AG04450 (cell line): ENCODE data around the gene OR10J5. TPM values are rescaled to one million over a fixed set of nuclear protein-coding genes. Genes with fewer than 3 reads are reported as not detected.

ENCODE experiments used
- CTCF ChIA-PET: fragments of 300-600, 350-600 bp; formaldehyde crosslinking; extraction: SDS; loops from one replicate; lab custom pipeline; 2022; ENCODE audit warnings: antibody characterized with exemption, inconsistent platforms; lab: Charles Lee
- POLR2A ChIA-PET: fragments of 350-600 bp; formaldehyde crosslinking; extraction: SDS; loops from one replicate; lab custom pipeline; 2021; ENCODE audit warnings: antibody characterized with exemption, inconsistent platforms; lab: Yijun Ruan, JAX
- DNase-seq: peaks from one replicate; pipeline ENCODE4 v3.0.0-alpha.2; 2011; ENCODE audit warnings: low read depth, low spot score
- H3K27ac ChIP-seq: one replicate; pipeline ENCODE4 v1.5.1; 2012; ENCODE audit warnings: low read depth, low read length, control low read depth
- H3K27me3 ChIP-seq: one replicate; pipeline ENCODE4 v1.6.0; 2012; ENCODE audit warnings: low read length; ENCODE audit not compliant: control insufficient read depth, insufficient read depth
- H3K4me3 ChIP-seq: 2 replicates; pipeline ENCODE4 v1.5.1; 2011; ENCODE audit warnings: mild to moderate bottlenecking, low read depth, low read length, control low read depth
- H3K9me3 ChIP-seq: 2 replicates; pipeline ENCODE4 v1.5.1; 2012; ENCODE audit warnings: low read length; ENCODE audit not compliant: control insufficient read depth, insufficient read depth
- polyA plus RNA-seq: library from polyadenylated mRNA; depleted of rRNA; stranded (reverse); fragments of >200 nt; gene quantifications from 2 replicates; pipeline ENCODE4 v1.2.3, GENCODE V29; 2011; rRNA removed
- TF ChIP-seq, protein P1 (sequence below): IDR thresholded peaks from 2 replicates; pipeline ENCODE4 v1.5.1; 2011; ENCODE audit warnings: low read depth, low read length, control low read depth, inconsistent platforms

OR10J5 gene
- polyA plus RNA-seq, 1 experiment: not detected

DNA sequence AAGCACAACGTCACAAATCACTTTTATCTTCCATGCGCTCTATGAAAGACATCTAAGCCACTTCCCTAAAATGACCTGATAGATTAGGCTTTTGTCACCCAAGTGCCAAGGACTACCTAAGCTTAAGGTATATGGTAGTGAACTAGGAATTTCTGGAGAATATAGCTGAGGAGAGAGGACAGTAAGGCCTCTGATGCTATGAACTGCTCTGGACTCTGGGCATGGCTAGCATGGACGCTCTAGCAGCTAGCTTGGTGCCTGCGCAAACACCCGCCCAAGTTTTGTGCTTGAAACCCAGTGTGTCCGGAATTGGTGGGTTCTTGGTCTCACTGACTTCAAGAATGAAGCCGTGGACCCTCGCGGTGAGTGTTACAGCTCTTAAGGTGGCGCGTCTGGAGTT is 42.5 kb downstream of the OR10J5 start:
- Histone ChIP-seq H3K4me3 (no peak overlapping the region), H3K27ac (no peak overlapping the region), H3K9me3 (peaks cover 10% of the 10 kb centered on the region), H3K27me3 (no peaks in the 10 kb centered on the region)
- ChIA-PET POLR2A (no interaction called here), CTCF (no interaction called here)
- TF ChIP-seq, protein P1, sequence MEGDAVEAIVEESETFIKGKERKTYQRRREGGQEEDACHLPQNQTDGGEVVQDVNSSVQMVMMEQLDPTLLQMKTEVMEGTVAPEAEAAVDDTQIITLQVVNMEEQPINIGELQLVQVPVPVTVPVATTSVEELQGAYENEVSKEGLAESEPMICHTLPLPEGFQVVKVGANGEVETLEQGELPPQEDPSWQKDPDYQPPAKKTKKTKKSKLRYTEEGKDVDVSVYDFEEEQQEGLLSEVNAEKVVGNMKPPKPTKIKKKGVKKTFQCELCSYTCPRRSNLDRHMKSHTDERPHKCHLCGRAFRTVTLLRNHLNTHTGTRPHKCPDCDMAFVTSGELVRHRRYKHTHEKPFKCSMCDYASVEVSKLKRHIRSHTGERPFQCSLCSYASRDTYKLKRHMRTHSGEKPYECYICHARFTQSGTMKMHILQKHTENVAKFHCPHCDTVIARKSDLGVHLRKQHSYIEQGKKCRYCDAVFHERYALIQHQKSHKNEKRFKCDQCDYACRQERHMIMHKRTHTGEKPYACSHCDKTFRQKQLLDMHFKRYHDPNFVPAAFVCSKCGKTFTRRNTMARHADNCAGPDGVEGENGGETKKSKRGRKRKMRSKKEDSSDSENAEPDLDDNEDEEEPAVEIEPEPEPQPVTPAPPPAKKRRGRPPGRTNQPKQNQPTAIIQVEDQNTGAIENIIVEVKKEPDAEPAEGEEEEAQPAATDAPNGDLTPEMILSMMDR: no peak
- DNase-seq: no peak

DNA sequence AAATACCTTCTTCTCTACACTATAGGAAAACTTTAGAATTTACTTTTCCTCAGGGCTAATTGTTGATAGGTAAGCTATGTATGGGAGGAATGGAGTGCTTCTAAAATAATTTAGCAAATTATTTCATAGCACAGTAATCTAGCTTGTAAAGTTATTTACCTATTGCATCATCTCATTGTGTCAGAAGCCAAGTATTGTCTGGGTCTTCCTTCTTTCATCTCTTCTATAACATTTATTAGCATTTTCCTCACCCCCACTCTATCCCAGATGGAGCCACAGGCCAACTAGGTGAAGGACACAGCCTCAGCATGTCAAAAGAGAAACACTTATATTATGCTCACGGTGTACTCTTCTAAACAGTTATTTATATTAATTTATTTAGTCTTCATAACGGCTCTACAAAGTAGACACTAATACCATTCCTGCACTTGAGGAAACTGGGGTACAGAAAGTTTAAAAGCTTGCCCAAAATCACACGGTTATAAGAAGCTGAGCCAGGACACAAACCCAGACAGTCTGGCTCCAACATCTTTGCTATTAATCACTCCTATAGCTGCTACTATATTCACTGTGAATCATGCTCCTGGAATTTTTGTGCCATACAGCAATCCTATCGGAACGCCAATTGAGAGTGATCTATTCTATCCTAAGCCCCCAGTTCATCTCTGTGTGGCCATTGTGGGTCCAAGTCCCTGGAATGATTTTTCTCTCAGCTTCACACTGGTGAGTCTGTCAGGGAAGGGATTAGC is 43.1 kb downstream of the OR10J5 start:
- ChIA-PET POLR2A (no interaction called here), CTCF (no interaction called here)
- H3K4me3 ChIP-seq: no peak overlapping the region
- H3K27me3 ChIP-seq: no peaks in the 10 kb centered on the region
- H3K27ac ChIP-seq: no peak overlapping the region
- H3K9me3 ChIP-seq: peaks cover 10% of the 10 kb centered on the region
- DNase-seq: no peak
- TF ChIP-seq, protein P1: no peak

Other genes with a start within 250 kb of the OR10J5 start
- gene FCER1A, start 233.7 kb downstream of the OR10J5 start, polyA plus RNA-seq: not detected in 2 replicates
- gene OR10J4, start 103.8 kb downstream of the OR10J5 start, polyA plus RNA-seq: not detected in 2 replicates
- not detected in 2 replicates for gene OR10J1, start 96.3 kb downstream of the OR10J5 start, polyA plus RNA-seq
- gene APCS, start 51.8 kb upstream of the OR10J5 start, polyA plus RNA-seq: not detected in 2 replicates
- gene CRP, start 178.6 kb upstream of the OR10J5 start, polyA plus RNA-seq: not detected in 2 replicates
- 6.0 and 6.1 TPM in 2 replicates for gene DUSP23, start 245.0 kb upstream of the OR10J5 start, polyA plus RNA-seq